Measurements from ENCODE around the gene AUNIP. TPM values are rescaled to one million over a fixed set of nuclear protein-coding genes. Genes with fewer than 3 reads are reported as not detected.

The AUNIP gene
- total RNA-seq, 4 donors from 2014 or later, result 0.68 TPM; not detected in 3

DNA sequence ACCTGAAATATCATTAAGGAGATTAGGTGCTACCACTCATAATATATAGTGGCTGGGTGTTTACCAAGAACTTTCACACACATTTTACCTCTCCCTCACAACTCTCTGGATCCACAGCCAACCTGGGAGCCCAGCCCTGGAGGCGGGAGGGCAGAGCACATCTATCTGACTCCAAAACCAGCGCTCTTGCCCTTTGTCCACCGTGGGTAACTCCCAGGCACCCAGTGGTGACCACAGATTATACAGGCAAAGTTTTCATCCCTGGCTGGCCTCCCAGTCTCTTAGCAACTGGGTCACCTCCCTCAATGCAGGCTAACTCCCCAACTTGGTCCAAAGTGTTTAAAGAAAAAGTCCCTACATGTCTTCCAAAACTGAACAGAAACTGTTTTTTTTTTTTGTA, 13.9 kb upstream of the AUNIP start:
- TF ChIP-seq CTCF (IDR thresholded peaks at IDR 0.05) (no peak), POLR2A (IDR thresholded peaks at IDR 0.05) (no peak)
- intact Hi-C loops (cut with DNase I; ENCODE audit: low total_unique reads), result no loop called here
- WGBS, 2 donors, result 44 to 63% methylated on average over 3 of the region's 3 CpGs
- DNase-seq (ENCODE audit: low spot score in 2 of 2), result no peak
- no peak overlapping the region for H3K4me3 ChIP-seq (ENCODE audit: low read depth, poor library complexity, severe bottlenecking)

DNA sequence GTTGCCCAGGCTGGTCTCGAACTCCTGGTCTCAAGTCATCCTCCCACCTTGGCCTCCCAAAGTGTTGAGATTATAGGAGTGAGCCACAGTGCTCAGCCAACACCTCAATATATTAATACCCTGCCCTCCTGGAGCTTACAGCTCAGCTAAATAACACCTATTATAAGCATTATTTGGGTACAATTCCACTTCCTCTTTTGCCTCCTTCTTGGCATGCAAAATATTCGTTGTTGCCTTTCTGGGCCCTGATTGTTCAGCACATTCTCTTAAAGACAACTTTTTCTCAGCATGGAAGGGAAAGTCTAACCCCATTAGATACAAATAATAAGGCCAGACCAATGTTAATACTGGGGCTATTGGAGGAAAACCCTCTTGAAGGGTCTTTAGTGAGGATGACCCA, 13.5 kb upstream of the AUNIP start:
- intact Hi-C loops (cut with DNase I; ENCODE audit: low total_unique reads), result no loop called here
- TF ChIP-seq POLR2A (IDR thresholded peaks at IDR 0.05), result no peak
- no peak for TF ChIP-seq CTCF (IDR thresholded peaks at IDR 0.05)
- WGBS, 2 donors, result 51 to 66% methylated on average over 2 of the region's 2 CpGs
- no peak overlapping the region for H3K4me3 ChIP-seq (ENCODE audit: low read depth, poor library complexity, severe bottlenecking)
- no peak for DNase-seq (ENCODE audit: low spot score in 2 of 2)

- 49 to 63% methylated on average over 9 of the region's 9 CpGs for WGBS, 2 donors
- no peak overlapping the region for H3K4me3 ChIP-seq (ENCODE audit: low read depth, poor library complexity, severe bottlenecking)
- intact Hi-C loops (cut with DNase I; ENCODE audit: low total_unique reads), result no loop called here
- TF ChIP-seq POLR2A (IDR thresholded peaks at IDR 0.05) (no peak), CTCF (IDR thresholded peaks at IDR 0.05) (no peak)
- no peak for DNase-seq (ENCODE audit: low spot score in 2 of 2)
Observed at GRCh38 chr1:25871704-25872494, 12.6 kb upstream of the AUNIP start.

- WGBS, 2 donors, result 25 to 26% methylated on average over 5 of the region's 5 CpGs
- DNase-seq (ENCODE audit: low spot score in 2 of 2), result no peak
- no peak overlapping the region for H3K4me3 ChIP-seq (ENCODE audit: low read depth, poor library complexity, severe bottlenecking)
- intact Hi-C loops (cut with DNase I; ENCODE audit: low total_unique reads), result no loop called here
- TF ChIP-seq CTCF (IDR thresholded peaks at IDR 0.05), result no peak
- no peak for TF ChIP-seq POLR2A (IDR thresholded peaks at IDR 0.05)
Observed at GRCh38 chr1:25871086-25871703, 11.9 kb upstream of the AUNIP start.

GRCh38 chr1:25870614-25871013, 11.4 kb upstream of the AUNIP start:
- DNase-seq (ENCODE audit: low spot score in 2 of 2), result no peak
- H3K4me3 ChIP-seq (ENCODE audit: low read depth, poor library complexity, severe bottlenecking), result no peak overlapping the region
- WGBS, 2 donors, result 81 to 100% methylated on average over 1 of the region's 1 CpG
- intact Hi-C loops (cut with DNase I; ENCODE audit: low total_unique reads), result no loop called here
- TF ChIP-seq CTCF (IDR thresholded peaks at IDR 0.05), result no peak
- TF ChIP-seq POLR2A (IDR thresholded peaks at IDR 0.05), result no peak

Measured in lower leg skin (tissue), 4 donors.